GM21528 (cell line): ENCODE measurements around the gene ADAMTS2.

Source experiments
- ATAC-seq: cut with Tn5 transposase; IDR thresholded peaks from one replicate; pipeline ENCODE4 v1.9.1; 2021; ENCODE audit warnings: mild to moderate bottlenecking, moderate library complexity; ENCODE audit not compliant: unreplicated experiment, low FRiP score

Gene ADAMTS2

DNA sequence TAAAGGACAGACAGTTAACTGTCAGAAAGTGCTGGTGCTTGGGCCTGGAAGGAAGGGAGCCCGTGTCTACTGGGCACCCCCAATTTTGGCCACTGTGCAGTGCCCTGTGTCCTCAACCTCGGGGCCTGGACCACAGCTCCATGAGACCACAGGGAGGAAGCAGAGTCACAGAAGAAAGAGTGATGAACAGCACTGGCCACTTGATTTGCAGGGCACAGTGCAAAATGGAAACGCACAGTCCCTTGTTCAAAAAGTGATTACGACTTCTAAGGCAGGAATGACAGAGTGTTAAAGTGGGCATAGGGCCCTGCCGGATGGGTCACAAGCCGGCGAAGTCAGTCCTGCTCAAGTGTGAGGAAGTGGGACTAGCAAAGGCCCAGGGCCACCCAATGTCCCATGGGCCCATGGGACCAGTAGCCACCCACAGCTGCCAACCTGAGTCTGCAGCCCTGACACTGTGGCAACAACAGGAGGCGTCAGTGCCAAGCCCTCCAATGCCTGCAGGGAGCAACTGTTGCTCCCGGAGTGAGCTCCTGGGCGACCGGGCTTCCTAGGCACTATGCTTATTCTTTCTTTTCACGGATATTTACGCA lies 85.4 kb downstream of the ADAMTS2 start:
- no peak for ATAC-seq

DNA sequence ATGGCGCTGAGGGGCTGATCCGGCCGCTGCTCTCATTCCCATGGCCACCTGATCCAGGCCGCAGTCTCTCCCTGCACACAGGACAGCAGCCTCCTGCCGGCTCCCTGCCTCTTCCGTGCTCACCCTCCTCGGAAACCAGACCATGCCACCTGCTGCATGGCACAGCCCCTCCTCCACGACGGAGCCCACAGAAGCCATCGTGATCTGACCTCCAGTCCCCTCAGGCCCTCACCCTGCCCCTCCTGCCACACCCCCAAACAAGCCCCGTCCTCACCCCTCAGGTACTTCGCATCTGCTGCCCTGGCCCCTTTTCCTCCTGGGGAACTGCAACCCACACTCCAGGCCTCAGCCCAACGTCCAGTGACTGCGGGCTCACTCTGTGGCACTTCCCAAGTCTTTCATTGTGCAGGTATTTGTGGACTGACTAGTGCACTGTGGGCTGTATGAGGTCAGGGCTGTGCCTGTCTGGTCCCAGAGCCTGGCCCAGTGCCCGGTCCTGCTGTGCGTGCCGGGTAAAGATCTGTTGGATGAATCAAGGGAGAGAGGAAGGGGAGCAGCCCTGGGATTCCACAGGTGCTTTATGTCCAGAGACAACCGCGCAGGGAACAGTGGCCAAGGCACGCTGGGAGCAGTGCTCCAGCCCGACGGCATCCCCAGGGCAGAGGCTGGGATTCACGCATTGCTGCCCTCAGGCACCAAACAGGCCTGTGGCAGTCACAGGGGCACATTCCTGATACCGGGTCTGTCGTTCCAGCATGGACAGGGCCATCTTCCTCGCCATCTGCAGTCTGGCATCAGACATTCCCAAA lies 86.1 kb downstream of the ADAMTS2 start:
- ATAC-seq = no peak

DNA sequence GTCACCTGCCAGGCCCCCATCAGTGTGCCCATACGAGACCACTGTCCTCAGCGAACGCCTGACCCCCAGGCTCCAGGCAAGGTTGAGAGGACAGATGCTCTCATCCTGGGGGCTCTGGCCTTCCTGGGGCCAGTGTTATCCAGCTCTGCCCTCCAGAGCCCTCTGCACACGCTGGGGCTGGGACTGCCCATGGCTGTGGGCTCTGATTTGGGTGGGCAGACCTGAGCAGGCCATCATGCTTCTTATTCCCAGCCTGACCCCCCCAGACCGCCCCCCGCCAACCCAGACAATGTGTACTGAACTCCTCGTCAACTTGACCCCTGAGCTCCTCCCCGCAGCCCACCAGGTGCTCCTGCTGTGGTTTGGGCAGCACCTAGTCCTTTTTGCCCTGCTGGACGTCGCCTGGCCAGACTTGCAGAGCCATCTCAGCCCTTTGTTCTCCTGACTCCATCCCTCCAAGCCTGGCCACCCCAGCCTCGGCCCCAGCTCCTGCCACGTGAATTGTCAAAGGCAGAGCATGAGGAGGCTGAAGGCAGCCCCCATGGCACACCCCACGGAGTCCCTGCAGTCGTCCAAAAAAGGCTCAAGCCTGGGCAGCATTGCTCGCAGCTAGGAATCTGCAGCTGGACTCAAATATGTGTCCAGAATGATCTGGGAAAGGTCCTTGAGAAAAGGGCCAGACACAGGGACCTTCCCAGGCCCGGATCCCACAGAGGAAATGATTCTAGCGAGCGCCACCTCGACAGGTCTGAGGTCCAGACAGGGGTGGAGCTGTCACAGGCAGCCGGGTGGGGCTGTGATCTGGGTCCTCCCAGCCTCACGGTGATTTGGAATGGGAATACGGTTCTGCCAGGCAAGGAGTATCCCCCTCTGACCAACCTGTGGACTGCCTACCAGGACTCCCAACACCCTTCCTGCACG lies 87.0 kb downstream of the ADAMTS2 start:
- ATAC-seq = no peak

DNA sequence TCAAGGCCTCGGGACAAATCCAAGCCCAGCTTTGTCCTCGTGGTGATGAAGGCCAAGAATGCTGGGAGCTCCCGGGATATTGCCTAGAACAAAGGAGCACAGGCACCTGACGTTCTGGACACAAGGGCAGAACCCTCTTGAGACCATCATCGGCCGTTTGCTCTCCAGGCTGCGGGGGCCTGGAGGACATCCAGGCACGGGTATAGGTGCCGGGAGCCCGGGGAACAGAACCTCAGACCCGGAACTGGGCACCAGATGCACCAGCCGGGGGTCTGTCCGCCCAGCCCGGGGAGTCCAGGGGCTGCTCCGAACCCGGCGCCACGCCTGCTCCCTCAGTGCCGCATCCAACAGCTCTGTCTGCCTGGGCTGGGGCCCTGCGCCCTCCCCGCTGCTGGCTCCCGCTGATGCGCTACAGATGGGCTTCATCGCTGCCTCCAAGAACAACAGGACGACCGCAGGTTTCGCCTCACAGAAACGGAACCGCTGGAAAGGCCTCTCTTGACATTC lies 88.0 kb downstream of the ADAMTS2 start:
- no peak for ATAC-seq

DNA sequence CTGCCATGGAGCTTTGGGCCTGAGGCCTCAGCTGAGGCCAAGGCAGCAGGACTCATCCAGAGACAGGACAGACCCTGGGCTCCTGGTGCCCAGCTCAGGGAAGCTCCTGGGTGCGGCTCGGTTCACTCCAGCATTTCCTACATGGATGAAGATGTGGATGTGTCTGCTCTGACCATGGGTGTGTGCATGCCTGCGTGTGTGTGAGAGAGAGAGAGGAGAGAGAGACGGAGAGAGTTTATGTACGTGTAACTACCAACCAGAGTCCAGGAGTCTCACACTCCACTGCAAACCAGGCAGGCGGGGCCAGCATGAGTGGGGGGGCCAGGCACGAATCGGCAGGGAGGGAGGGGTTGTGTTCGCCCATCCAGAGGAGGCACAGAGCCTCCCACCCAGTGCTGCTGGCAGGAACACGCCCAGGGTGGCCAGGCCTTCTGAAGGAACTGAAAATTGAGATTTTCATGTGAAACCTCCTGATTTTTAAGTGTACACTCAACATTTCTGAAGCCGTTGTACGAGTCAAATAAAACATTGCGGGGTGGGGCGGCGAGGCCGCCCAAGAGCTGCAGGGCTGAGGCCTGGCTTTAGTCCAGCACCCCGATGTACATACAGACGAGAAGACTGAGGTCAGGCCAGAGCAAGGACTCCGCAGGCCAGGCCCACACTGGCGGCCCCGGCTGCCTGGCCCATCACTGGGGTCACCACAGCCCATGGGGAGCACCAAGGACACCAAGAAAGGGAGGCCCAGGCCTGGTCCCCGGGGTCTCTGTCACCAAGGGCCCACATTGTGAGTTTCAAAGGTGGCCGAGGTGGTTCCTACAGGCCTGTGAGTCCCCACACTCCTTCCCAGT lies 88.7 kb downstream of the ADAMTS2 start:
- no peak for ATAC-seq

DNA sequence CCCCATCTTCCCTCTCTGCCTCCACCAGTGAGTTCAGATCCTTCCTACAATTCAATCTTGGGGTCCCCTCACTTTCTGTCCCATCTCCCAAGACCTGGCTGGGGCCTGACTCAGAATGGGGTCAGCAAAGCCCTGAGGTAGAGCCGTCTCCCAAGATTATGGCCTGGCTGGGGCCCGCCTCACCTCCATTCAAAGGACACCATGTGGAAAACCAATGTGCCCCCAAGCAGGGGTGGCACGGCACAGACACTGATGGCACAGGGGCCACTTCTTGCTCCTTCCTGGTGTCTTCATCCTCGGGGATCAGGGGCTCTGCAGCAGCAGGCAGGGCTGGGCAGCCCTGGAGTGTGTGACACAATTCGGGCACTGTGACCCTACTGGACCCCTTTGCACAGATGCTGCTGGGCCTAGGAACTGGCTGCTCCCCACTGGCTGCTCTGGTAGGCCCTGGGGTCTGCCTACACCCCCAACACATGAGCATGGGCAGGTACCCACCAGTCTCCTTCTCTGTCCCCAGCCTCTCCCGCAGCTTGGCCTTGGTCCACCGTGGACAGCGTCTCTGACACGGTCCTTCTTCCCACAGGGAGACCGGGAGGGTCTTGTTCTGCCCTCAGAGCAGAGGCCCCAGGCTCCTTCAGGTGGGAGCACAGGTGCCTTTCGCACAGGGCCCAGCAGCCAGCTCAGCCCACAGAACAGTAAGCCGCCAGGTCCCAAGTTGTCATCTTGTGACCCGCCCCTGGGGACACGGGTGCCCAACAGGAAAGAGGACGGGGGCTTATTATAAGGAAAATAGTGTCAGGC lies 89.5 kb downstream of the ADAMTS2 start:
- ATAC-seq = no peak

DNA sequence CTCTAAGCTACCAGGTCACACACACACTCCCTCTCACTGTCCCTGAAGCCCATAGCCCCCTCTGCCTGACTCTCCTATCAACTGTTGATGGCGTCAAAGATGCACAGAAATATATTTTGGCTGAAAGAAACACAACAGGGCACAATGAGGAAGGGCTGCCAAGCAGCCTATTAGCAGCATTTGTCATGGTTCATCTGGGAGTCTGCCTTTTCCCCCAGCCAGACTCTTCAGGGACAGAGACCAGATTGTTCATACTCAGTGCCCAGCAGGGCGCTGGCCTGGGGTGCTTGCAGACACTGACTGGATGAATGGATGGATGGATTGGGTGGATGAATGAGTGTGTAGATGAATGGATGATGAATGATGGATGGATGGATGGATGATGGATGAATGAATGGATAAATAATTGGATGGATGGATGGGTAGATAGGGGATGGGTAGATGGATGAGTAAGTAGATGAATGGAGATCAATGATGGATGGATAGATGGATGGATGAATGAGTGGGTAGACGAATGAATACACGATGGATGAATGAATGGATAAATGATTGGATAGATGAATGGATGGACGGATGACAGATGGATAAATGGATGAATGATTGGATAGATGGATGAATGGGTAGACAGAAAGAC lies 90.5 kb downstream of the ADAMTS2 start:
- no peak for ATAC-seq

DNA sequence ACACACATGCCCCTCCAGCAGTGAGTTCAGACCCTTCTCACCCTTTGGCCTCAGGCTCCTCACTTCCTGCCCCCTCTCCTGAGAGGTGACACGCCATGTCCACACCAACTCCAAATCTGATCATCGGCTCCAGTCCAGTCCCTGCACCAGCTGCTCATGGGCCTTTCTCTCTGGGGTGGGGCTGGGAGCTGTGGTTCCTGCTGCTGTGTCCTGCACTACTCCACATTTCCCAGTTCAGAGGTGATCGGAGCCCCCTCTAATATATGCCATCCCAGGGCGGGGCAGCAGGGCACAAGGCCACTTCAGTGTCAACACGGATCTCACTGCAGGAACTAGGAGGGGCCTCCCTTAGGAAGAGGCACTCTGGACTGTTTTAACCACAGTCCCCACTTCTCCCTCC lies 91.5 kb downstream of the ADAMTS2 start:
- ATAC-seq = no peak

DNA sequence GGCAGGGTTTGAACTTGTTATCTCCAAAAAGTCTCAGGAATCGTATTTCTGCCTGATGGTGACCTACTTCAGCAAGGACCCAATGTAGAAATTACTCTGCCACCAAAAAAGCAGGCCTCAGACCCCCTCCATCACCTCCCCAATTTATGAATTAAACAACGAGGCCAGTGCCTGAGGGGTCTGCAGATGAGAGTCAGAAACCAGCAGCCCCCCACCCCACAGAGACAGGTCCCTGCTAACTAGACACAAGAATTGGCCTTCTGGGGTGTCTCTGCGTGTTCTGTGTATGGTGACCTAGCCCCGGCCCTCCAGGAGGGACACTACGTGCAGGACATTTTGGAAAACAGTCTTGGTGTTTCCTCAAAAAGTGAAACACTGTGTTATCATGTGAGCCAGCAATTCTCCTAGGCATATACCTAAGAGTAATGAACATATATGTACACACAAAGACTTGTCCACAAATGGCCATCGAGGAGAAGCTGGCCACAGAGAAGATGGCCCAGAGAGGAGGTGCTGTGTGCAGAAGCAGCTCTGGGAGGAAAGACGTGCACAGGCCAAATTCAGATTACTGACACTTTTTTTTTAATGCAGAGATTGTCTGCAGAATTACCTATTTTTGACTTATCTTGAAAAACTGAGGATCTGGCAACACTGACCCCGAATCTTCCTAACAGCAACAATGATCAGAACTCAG lies 93.8 kb downstream of the ADAMTS2 start:
- no peak for ATAC-seq

DNA sequence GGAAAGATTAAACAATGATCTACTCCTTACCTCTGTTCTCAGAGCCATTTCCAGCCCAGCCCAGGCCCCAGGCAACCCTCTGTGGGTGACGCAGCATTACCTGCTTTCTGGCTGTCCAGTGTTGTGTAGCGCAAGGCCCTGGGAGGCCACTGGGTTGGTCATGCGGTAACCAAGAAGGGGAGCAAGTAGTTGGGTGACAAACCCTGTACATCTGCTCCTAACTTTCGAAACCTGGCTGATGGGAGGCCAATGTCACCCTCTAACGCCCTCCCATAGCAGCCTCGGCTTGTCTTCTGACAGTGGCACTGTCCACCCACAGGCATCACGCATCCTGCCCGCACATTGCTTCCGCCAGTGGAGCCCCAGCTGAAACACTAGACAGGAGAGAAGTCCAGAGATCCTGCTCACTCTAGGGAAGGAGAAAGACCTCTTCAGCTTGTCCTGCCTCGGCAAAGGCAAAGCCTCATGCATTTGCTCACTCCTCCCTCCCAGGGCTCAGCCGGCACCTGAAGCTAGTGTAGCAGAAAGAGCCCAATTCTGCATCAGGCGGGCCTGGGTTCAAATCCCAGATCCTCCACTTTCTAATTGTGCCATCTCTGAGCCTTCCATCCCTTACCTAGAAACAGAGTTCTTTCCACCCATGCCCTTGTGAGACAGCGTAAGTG lies 94.6 kb downstream of the ADAMTS2 start:
- no peak for ATAC-seq

DNA sequence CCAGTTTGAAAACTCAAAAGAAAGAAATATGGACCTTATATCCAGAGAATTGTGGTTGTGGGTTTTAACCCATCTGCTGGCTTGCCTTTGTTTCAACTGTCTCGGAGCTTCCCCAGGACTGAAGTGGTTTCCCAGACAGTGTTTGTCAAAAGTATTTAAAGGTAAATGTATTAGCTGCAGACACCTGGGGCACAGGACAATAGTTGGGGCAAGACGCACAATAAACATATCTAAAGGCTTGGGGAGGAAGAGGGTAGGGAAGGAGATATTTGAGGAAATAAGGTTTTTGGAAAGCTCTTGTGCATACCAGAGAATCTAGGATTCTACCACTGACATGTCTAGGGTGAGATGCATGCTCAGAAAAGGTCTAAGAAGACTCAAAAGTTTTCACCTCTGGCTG lies 99.0 kb downstream of the ADAMTS2 start:
- no peak for ATAC-seq

DNA sequence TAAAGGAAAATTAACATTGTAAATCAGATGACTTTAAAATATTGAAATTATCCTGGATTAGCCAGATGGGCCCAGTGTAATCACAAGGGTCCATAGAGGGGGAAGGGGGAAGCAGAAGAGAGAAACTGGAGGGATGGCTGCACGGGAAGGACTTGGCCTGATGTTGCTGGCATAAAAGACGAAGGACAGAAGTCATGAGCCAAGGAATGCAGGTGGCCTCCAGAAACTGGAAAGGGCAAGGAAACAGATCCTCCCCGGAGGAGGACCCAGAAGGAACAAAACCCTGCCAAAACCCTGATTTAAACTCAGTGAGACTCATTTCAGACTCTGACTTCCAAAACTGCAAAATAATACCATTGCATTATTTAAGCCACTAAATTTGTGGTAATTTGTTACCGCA lies 100.2 kb downstream of the ADAMTS2 start:
- no peak for ATAC-seq

DNA sequence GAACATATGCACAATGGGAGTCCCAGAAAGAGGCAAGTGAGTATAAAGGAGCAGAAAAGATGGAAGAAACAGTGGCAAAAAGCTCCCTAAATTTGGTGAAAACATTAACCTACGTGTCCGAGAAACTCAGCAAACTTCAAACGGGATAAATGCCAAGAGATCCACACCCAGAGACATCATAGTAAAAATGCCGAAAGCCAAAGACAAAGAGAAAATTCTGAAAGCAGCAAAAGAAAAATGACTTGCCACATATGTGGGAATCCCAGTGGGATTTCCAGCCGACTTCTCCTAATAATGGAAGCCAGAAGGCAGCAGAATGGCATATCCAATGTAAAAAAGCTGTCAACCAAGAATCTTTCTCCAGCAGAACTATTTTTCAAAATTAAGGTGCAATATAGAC lies 101.2 kb downstream of the ADAMTS2 start:
- no peak for ATAC-seq

DNA sequence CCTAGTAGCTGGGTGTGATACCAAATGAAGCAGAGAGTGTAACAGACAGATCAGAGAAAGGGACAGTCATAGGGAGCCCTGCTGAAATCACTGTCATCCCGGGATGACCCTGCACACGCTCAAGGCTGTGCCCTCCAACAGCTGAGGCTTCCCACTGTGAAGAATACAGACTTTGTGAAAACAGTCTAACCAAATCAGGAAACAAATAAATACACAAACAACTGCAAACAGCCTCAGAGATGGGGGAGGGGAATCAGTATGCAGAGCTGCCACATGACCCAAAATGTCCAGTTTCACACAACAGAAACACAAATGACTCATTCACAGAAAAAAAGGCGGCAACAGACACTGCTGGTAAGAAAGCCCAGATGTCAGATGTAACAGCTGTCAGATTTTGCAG lies 101.9 kb downstream of the ADAMTS2 start:
- ATAC-seq = no peak

DNA sequence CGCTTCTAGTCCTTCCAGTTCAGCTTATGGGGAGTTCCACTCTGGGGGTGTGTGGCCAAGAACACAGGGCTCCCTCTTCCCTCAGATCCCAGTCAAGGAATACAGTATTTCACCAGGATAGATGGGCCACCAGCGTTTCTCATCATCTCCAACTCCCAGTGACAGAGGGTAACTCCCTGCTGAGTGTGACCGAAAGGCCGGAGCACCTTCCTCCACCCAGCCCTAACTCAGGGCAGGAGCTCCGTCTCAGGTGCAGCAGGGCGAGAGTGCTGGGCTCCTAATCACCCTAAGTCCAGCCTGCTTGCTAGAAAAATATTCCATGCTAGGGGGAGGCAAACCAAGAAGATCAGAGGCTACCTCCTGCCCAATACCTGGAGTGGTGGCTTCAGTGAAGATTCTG lies 102.6 kb downstream of the ADAMTS2 start:
- no peak for ATAC-seq

DNA sequence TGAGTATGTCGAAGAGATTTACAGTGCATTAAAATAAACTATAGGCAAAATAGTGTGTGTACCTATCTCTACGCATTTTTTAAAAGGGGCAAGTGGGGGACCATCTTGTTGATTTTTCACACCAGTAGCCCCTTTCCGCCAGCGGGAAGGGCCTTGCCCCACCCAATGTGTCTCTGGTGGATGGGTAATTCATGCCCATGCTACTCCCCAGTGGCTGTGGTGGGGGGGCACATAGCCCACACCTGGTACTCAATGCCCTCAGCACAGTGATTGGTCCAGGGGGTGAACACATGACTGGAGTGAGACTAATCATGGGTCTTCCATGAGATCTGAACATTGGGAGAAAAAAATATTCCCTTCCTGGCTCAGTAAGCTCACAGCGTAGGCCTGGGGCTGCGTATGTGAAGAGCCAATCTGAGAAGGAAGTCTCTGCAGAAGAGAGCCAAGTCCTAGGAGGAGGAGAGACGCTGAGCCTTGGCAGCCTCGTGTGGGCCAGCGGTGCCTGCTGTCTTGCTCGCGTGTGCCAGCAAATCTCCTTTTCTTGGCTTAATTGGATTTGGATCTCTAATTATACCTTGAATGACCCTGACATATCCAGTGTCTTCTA lies 103.4 kb downstream of the ADAMTS2 start:
- ATAC-seq = no peak

DNA sequence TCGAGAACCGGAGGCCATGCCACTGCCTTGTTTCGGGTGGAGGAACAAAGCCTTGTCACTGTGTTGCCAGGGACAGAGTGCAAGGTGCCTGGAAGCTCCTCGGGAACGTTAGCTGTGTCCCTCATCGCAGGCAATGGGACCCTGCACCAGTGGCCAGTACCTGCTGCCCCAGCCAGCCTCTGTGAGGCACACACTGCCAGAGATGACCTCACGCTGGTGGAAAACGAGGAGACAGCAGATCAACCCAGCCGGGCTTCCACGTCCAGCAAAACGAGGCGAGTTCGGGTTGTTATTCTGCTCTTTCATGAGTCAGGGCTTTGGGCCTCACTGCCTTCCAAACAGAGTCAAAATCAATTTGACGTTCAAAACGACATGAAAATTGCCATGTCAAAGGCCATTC lies 104.1 kb downstream of the ADAMTS2 start:
- no peak for ATAC-seq
